ENCODE data around the gene DCTN2. TPM values are rescaled to one million over a fixed set of nuclear protein-coding genes. Genes with fewer than 3 reads are reported as not detected.

The DCTN2 gene
- total and polyA plus RNA-seq, 2 donors (not counting 3 experiments of a cell fraction or from before 2014, with no cell fraction given), result 146 to 161 TPM

DNA sequence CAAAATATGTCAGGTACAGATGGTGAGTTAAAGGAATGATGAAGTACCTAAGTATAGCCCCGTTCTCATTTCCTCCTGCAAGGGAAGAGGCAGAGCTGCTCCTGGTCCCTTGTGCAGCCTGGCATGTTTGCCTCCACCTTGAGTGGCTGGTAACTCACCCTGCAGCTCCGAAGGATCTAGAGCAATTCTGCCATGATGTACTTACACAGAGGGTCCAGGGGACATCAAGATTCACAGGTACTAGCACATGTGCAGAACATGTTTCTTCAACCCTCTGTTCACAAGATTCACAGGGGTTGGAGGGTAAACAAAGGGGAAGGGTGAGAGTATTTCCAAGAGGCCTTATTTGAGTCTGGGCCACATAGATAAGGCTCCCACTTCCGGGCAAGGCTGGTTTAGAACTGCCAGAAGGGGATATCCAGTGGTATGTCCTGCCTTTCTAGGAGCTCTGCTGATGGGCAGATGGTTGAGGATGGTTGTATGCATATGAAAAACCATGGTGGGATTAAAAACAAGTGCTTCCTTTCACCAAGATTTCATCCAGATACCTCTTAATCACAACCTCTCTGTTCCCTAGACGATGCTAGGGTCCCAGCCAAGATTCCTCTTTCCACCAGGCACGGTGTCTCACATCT, 7.7 kb downstream of the DCTN2 start:
- DNase-seq (ENCODE audit: low read depth, low spot score) (no peak), FAIRE-seq (no peak)
- TF ChIP-seq POLR2AphosphoS5 (IDR thresholded peaks at IDR 0.05; ENCODE audit: insufficient read depth, low read depth, low read length), result no peak
- TF ChIP-seq EZH2 (IDR thresholded peaks at IDR 0.05; ENCODE audit: borderline replicate concordance, low read depth, low read length, severe bottlenecking), result no peak
- no peak for TF ChIP-seq JUN (IDR thresholded peaks at IDR 0.05; ENCODE audit: borderline replicate concordance, insufficient read depth, insufficient read length, low read depth)
- TF ChIP-seq MYC (IDR thresholded peaks at IDR 0.05; ENCODE audit: low read depth, low read length), result no peak
- TF ChIP-seq, protein P1, sequence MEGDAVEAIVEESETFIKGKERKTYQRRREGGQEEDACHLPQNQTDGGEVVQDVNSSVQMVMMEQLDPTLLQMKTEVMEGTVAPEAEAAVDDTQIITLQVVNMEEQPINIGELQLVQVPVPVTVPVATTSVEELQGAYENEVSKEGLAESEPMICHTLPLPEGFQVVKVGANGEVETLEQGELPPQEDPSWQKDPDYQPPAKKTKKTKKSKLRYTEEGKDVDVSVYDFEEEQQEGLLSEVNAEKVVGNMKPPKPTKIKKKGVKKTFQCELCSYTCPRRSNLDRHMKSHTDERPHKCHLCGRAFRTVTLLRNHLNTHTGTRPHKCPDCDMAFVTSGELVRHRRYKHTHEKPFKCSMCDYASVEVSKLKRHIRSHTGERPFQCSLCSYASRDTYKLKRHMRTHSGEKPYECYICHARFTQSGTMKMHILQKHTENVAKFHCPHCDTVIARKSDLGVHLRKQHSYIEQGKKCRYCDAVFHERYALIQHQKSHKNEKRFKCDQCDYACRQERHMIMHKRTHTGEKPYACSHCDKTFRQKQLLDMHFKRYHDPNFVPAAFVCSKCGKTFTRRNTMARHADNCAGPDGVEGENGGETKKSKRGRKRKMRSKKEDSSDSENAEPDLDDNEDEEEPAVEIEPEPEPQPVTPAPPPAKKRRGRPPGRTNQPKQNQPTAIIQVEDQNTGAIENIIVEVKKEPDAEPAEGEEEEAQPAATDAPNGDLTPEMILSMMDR (IDR thresholded peaks at IDR 0.05; ENCODE audit: extremely low read depth in 1 of 2, insufficient read depth in 1 of 2, low read depth in 1 of 2, low read length in 2 of 2), result no peak
- Histone ChIP-seq H4K20me1 (replicated peaks; ENCODE audit: control insufficient read depth, extremely low read depth, insufficient read depth, low read length) (no peaks in the 10 kb centered on the region), H3K9ac (replicated peaks; ENCODE audit: extremely low read depth, insufficient read depth, low read length) (no peak overlapping the region), H3K4me2 (ENCODE audit: insufficient read depth, low read length) (no peak overlapping the region), H3K27me3 (ENCODE audit: control insufficient read depth in 2 of 2, insufficient read depth in 2 of 2, low read length in 2 of 2) (no peaks in the 10 kb centered on the region), H3K4me1 (ENCODE audit: control insufficient read depth, extremely low read depth, insufficient read depth, low read length) (peaks cover 6% of the 10 kb centered on the region), H3K4me3 (replicated peaks in 1 of 3; ENCODE audit: insufficient read depth in 1 of 3, low read depth in 1 of 3, low read length in 3 of 3) (no peak overlapping the region), H3K79me2 (ENCODE audit: control insufficient read depth, insufficient read depth, low read length) (peaks cover 2% of the 10 kb centered on the region), H3K9me3 (replicated peaks; ENCODE audit: control insufficient read depth, insufficient read depth, low read length) (no peaks in the 10 kb centered on the region), H3K36me3 (ENCODE audit: control insufficient read depth in 2 of 2, extremely low read depth in 1 of 2, insufficient read depth in 2 of 2, low read length in 2 of 2) (peaks cover 9 to 24% of the 10 kb centered on the region in 2 experiments), H3K9me1 (replicated peaks; ENCODE audit: control insufficient read depth, extremely low read depth, insufficient read depth, low read length) (no peaks in the 10 kb centered on the region), H3K27ac (ENCODE audit: insufficient read depth, low read depth, low read length) (no peak overlapping the region), H2AFZ (ENCODE audit: low read depth, low read length) (no peak overlapping the region)
- POLR2A ChIA-PET, result interaction anchor here (0.7 kb wide), 1 partner anchor 1152 kb away, joined by 3 read pairs; no protein-coding TSS in a partner anchor
- BruUV-seq (replicated peaks), result no TSS peak
- CTCF ChIA-PET, result interaction anchor here (1.3 kb wide), 1 partner anchor 13 kb away, joined by 4 read pairs; no protein-coding TSS in a partner anchor
- intact Hi-C loops (cut with micrococcal nuclease), result no loop called here
- dilution Hi-C loops (cut with MboI; ENCODE audit: extremely low pct_ligation_motif_present, low sequenced_read_pairs), result no loop called here

Measured in endothelial cell of umbilical vein (primary cell).